HG02981 (cell line): ENCODE results near the gene STXBP5.
A peak's percentile ranks its signal among the peaks of the same experiment; 100 is the strongest.

ENCODE experiments used
- ATAC-seq: cut with Tn5 transposase; IDR thresholded peaks from one replicate; pipeline ENCODE4 v1.9.1; 2021; ENCODE audit warnings: mild to moderate bottlenecking, moderate library complexity; ENCODE audit not compliant: unreplicated experiment

The STXBP5 gene

GRCh38 chr6:147285087-147285855 lies 81.1 kb downstream of the STXBP5 start:
- peak; percentile 59 for ATAC-seq

DNA sequence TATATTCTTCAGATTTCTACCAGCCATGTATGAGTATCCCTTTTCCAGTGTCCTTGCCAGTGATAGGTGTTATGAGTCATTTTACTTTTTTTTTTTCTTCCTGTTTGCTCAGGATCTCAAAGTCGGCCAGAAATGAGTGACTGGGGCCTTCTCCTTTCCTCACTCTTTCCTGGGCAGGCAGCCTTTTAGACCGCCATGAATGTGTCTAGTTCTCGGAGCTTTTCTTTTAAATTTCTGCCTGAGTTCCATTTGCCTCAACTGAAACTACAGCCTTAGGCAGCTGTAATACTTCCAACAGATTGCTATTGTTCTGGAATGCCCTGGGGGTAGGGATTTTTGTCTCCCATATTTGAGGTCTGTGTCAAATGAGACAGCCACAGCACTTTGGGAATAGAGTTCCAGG lies 83.7 kb downstream of the STXBP5 start:
- ATAC-seq, result no peak

GRCh38 chr6:147297124-147297523 lies 92.9 kb downstream of the STXBP5 start:
- ATAC-seq, result no peak

- ATAC-seq, result no peak
These were observed 93.6 kb downstream of the STXBP5 start for GRCh38 chr6:147297663-147298316.

DNA sequence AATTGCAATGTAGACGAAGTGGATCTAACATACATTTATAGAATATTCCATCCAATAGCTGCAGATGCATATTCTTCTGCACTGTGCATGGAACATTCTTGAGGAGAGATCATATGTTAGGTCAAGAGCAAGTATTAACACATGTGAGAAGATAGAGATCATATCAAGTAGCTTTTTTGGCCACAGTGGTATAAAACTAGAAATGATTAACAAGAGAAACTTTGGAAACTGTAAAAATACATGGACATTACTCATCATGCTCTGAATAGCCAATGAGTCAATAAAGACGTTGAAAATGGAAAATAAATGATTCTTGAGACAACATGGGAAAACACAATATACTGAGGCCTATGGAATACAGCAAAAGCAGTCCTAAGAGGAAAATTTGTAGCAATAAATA lies 94.2 kb downstream of the STXBP5 start:
- no peak for ATAC-seq

DNA sequence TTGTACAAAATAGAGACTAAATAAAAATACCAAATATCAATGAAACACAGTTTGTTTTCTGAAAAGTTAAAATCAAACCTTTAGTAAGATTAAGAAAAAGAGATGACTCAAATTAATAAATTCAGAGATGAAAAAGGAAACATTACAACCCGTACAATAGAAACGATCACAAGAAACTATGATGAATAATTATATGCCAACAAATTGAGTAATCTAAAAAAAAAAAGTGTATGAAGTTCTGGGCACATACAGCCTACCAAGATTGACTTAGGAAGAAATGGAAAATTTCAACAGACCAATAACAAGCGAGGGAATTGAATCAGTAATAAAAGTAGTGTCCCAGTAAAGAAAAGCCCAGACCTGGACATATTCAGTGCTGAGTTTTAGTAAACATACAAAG lies 94.8 kb downstream of the STXBP5 start:
- ATAC-seq, result no peak

- no peak for ATAC-seq
These were observed 96.9 kb downstream of the STXBP5 start for GRCh38 chr6:147301070-147301469.

- no peak for ATAC-seq
These were observed 99.8 kb downstream of the STXBP5 start for GRCh38 chr6:147304016-147304415.

DNA sequence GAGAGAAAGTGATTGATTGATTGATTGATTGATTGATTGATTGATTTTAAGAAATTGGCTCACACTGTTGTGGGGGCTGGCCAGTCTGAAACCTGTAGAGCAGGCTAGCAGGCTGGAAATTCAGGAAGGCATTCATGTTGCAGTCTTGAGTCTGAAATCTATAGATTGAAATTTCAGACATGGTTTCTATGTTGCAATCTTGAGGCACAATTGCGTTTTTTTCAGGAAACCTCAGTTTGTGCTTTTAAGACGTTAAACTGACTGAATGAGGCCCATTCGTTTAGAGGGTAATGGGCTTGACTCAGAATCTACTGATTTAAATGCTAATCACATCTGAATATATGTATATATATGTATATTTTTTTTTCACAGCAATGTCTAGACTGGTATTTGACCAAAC lies 106.3 kb downstream of the STXBP5 start:
- ATAC-seq, result no peak

GRCh38 chr6:147311218-147311617 lies 107.0 kb downstream of the STXBP5 start:
- ATAC-seq, result no peak

GRCh38 chr6:147321260-147321659 lies 117.0 kb downstream of the STXBP5 start:
- ATAC-seq, result no peak

- peak; percentile 98 for ATAC-seq
These were observed 118.3 kb downstream of the STXBP5 start for GRCh38 chr6:147322299-147323162.

DNA sequence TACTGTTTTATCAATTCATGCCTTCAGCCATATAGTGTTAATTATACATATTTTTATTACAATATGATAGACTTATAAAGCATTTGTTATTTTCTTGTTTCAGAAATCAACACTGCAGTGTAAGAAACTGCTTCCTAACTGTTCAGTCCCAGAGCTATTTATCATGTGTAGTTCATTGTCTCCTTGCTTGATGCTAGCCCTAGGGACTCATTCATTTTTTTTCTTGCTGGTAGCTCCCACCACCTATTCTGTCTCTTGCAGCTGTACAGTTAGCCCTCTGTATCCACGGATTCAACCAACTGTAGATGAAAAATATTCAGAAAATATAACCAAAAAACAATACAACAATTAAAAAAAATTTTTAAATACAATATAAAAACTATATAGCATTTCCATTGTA lies 121.3 kb downstream of the STXBP5 start:
- ATAC-seq, result no peak

- ATAC-seq, result no peak
These were observed 127.2 kb downstream of the STXBP5 start for GRCh38 chr6:147331401-147331800.

- no peak for ATAC-seq
These were observed 133.7 kb downstream of the STXBP5 start for GRCh38 chr6:147337921-147338320.

GRCh38 chr6:147341486-147341885 lies 137.3 kb downstream of the STXBP5 start:
- ATAC-seq, result no peak

DNA sequence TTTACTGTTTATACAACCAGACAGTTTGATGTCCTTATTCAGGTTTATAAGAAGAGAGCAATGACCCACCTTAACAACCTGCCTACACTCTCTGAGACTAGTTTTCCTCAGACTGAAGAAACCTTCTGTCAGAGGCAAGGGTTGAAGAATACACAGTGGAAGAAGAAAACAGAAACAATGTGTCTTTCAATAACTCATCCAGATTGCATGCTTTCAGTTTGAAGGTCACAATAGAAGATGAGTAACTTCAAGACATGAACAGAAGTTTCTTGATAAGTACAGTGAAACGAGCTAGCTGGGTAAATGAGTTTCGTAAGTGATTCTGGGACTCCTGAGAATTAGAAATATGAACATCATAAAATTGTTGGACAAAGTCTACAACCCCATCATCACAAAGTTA lies 141.7 kb downstream of the STXBP5 start:
- no peak for ATAC-seq

- no peak for ATAC-seq
These were observed 143.1 kb downstream of the STXBP5 start for GRCh38 chr6:147347179-147347881.

GRCh38 chr6:147347882-147348575 lies 143.8 kb downstream of the STXBP5 start:
- no peak for ATAC-seq

- ATAC-seq, result no peak
These were observed 157.2 kb downstream of the STXBP5 start for GRCh38 chr6:147361311-147361981.
